GM12865 (cell line): ENCODE measurements around the gene ADAR.

ENCODE experiments used
- DNase-seq: peaks from one replicate; pipeline ENCODE4 v3.0.0; 2010; ENCODE audit warnings: low read depth
- H3K4me3 ChIP-seq: 2 replicates; pipeline ENCODE4 v1.5.1; 2011; ENCODE audit warnings: mild to moderate bottlenecking, low read depth, low read length, control low read depth
- TF ChIP-seq, protein P1 (sequence below): IDR thresholded peaks from 2 replicates; pipeline ENCODE4 v1.5.1; 2011; ENCODE audit warnings: low read length, control low read depth, low read depth, inconsistent platforms; ENCODE audit not compliant: insufficient read depth; ENCODE audit errors: missing control alignments

ADAR gene

DNA sequence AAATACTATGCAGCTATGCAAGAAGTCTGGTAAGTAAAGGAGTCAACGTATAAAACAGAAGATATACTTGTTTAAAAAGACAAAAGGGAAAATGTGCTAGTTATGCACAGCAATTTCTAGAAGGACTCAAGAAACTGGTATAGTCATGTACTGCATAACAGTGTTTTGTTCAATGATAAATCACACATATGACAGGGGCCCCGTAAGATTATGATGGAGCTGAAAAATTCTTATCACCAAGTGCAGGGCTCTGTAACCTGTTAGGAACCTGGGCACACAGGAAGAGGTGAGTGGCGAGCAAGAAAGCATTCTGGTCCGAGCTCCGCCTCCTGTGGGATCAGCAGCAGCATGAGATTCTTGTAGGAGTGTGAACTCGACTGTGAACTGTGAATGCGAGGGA, 13.2 kb downstream of the ADAR start:
- no peak overlapping the region for H3K4me3 ChIP-seq
- no peak for DNase-seq
- TF ChIP-seq, protein P1, sequence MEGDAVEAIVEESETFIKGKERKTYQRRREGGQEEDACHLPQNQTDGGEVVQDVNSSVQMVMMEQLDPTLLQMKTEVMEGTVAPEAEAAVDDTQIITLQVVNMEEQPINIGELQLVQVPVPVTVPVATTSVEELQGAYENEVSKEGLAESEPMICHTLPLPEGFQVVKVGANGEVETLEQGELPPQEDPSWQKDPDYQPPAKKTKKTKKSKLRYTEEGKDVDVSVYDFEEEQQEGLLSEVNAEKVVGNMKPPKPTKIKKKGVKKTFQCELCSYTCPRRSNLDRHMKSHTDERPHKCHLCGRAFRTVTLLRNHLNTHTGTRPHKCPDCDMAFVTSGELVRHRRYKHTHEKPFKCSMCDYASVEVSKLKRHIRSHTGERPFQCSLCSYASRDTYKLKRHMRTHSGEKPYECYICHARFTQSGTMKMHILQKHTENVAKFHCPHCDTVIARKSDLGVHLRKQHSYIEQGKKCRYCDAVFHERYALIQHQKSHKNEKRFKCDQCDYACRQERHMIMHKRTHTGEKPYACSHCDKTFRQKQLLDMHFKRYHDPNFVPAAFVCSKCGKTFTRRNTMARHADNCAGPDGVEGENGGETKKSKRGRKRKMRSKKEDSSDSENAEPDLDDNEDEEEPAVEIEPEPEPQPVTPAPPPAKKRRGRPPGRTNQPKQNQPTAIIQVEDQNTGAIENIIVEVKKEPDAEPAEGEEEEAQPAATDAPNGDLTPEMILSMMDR, result no peak

DNA sequence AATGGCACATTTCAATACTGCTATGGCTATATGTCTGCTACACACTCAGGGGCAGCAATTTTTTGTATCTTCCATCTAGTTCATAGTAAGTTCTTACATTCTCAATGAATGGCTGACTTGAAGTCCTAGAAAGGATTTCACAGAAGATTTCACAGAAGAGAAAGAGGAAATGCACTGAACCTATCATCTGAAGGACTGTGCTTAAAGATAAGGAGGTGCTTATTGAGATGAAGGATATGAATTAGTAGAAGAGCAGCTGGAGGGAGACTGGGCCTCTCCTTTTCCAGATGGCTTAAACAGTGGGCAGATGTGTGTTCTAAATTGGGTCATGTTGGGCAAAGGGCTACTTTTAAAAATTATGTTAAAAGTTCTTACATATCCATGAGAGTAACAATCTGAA, 14.6 kb downstream of the ADAR start:
- TF ChIP-seq, protein P1, result no peak
- DNase-seq, result no peak
- H3K4me3 ChIP-seq, result no peak overlapping the region

DNA sequence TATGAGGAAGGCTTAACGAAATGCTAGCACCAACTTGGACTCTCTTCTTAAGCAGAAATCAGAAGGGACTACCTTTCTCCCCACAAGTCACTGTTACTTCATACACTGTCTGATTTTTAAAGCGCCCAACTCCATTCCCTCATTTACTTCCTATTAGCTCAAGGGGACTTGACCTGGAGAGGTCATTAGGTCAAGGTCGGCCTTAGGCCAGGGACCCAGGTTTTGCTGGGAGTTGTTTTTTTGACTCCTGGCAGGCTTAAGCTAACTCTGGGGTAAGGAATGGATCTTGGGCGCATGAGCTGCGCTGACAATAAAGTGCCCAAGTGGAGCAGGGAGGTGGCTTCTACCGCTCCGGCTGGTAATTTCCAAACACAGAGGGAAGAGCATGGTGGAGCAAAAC, 16.8 kb downstream of the ADAR start:
- TF ChIP-seq, protein P1, result no peak
- no peak overlapping the region for H3K4me3 ChIP-seq
- no peak for DNase-seq

DNA sequence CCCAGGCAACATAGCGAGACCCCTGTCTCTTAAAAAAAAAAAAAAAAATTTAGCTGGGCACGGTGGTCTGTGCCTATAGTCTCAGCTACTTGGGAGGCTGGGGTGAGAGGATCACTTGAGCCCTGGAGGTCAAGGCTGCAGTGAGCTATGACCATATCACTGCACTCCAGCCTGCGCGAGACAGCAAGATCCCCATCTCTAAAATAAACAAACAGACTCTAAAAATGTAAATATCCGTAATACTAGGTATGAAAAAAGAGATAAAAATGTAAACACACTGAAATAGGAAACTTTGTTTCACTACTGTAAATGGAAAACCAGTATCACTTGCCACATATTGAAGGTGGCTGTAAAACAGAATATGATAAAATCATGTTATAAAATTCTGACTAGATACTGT, 17.2 kb downstream of the ADAR start:
- no peak for DNase-seq
- no peak overlapping the region for H3K4me3 ChIP-seq
- TF ChIP-seq, protein P1, result no peak

- H3K4me3 ChIP-seq, result no peak overlapping the region
- TF ChIP-seq, protein P1, result no peak
- no peak for DNase-seq
Measured at GRCh38 chr1:154589780-154590179, 18.2 kb downstream of the ADAR start.

DNA sequence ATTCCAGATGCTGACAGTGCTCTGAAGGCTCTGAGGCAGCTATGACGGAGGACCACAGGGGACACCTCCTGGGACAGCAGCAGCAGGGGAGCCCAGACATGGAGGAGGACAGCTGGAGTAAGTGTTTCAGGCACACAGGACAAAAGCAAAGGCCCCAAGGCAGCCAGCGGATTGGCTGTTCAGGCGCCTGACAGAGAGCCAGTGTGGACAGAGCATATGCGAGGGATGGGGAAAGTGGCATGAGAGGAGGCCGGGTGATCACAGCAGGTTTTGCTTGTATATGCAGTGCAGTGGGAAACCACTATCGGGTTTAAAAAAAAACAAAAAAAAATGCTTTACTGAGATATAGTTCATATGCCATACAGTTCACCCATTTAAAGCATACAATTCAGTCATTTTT, 21.3 kb downstream of the ADAR start:
- TF ChIP-seq, protein P1, result no peak
- DNase-seq, result no peak
- no peak overlapping the region for H3K4me3 ChIP-seq

DNA sequence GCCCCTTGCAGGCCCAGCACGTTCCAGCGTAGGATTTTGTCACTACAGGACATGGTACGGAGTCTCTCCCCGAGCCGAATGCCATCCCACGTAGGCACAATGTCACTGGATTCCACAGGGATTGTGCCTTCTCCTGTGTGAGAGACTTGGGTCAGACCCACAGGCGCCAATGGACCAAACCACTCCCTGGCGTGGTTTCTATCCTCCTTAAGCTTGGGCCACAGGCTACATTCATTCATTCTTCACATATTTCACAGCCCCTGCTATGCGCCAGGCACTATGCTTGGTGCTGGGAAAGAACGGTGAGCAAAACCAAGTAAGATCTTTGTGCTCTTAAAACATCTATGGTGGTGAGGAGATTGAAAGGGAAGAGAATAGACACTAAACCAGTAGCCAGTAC, 21.8 kb downstream of the ADAR start:
- DNase-seq, result no peak
- no peak overlapping the region for H3K4me3 ChIP-seq
- TF ChIP-seq, protein P1, result no peak
